ENCODE results near the gene ACSL3. TPM values are rescaled to one million over a fixed set of nuclear protein-coding genes. Genes with fewer than 3 reads are reported as not detected.
"Not testable (repeated sequence)": the region's sequence is repeated elsewhere in the genome, so short reads cannot be mapped to it uniquely, and the experiment has no call there.

ACSL3 gene
- total RNA-seq, 2 donors from 2014 or later, result 36.1 to 37.1 TPM

- not testable (repeated sequence) for H3K36me3 Mint-ChIP-seq; ATAC-seq; H3K27ac Mint-ChIP-seq; DNase-seq (ENCODE audit: low spot score in 2 of 2)
- peaks cover 5 to 12% of the 10 kb centered on the region in 2 donors for H3K9me3 Mint-ChIP-seq
These were observed 129.4 kb downstream of the ACSL3 start for GRCh38 chr2:222990206-222990605.

GRCh38 chr2:222992137-222992536 is 131.3 kb downstream of the ACSL3 start:
- Mint-ChIP-seq H3K36me3 (peaks cover 0 to 8% of the 10 kb centered on the region in 2 donors), H3K9me3 (peaks cover 5 to 11% of the 10 kb centered on the region in 2 donors), H3K27ac (no peak overlapping the region)
- no peak for ATAC-seq
- no peak for DNase-seq (ENCODE audit: low spot score in 2 of 2)

Other genes starting within 250 kb of the ACSL3 start
- gene FARSB, start 204.9 kb upstream of the ACSL3 start, total RNA-seq, result 10 to 100 TPM; 30.8 to 39.5 TPM
- not detected for gene MOGAT1, start 189.4 kb upstream of the ACSL3 start, total RNA-seq
- gene KCNE4, start 191.2 kb downstream of the ACSL3 start, total RNA-seq, result not detected

Data from activated naive CD4-positive, alpha-beta T cell treated with anti-CD3 and anti-CD28 coated beads, Interleukin-2, amount 50 U/mL, for 72 hours (primary cell).